ENCODE data around the gene SLC25A15.
"Not testable (repeated sequence)": the region's sequence is repeated elsewhere in the genome, so short reads cannot be mapped to it uniquely, and the experiment has no call there.

Gene SLC25A15

DNA sequence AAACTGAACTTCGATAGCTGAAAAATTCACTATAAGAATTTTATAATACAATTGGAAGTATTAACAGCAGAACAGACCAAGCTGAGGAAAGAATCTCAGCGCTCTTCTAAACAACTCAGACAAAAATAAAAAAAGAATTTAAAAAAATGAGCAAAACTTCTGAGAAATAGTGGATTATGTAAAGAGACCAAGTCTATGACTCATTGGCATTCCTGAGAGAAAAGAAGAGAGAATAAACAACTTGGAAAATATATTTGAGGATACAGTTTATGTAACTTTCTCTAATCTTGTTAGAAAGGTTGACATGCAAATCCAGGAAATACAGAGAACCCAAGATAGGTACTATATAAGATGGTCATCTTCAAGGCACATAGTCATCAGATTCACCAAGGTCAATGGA, 25.4 kb downstream of the SLC25A15 start:
- no peak for DNase-seq

DNA sequence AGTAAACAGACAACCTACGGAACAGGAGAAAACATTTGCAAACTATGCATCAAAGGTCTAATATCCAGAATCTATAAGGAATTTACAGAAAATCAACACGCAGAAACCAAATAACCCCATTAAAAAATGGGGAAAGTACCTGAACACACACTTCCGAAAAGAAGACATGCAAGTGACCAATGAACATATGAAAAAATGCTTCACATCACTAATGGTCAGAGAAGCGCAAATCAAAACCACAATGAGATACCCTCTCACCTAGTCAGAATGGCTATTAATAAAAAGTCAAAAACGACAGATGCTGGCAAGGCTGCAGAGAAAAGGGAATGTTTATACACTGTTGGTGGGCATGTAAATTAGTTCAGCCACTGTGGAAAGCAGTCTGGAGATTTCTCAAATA, 29.5 kb downstream of the SLC25A15 start:
- DNase-seq = no peak

- no peak for DNase-seq
Observed at GRCh38 chr13:40819797-40820315, 30.4 kb downstream of the SLC25A15 start.

DNA sequence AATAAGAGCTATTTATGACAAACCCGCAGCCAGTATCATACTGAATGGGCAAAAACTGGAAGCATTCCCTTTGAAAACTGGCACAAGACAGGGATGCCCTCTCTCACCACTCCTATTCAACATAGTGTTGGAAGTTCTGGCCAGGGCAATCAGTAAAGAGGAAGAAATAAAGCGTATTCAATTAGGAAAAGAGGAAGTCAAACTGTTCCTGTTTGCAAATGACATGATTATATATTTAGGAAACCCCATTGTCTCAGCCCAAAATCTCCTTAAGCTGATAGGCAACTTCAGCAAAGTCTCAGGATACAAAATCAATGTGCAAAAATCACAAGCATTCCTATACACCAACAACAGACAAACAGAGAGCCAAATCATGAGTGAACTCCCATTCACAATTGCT, 50.3 kb downstream of the SLC25A15 start:
- not testable (repeated sequence) for DNase-seq

GRCh38 chr13:40840955-40841354, 51.5 kb downstream of the SLC25A15 start:
- DNase-seq = not testable (repeated sequence)
